NCI-H146 treated with DMSO at 0.1 percent for 48 hours (cell line): ENCODE data around the gene TCF15.
"Not testable (repeated sequence)": the region's sequence is repeated elsewhere in the genome, so short reads cannot be mapped to it uniquely, and the experiment has no call there.

ENCODE experiments used
- DNase-seq: peaks from one replicate; lab custom pipeline; 2025; ENCODE audit not compliant: unreplicated experiment; lab: John Stamatoyannopoulos, UW

The TCF15 gene

DNA sequence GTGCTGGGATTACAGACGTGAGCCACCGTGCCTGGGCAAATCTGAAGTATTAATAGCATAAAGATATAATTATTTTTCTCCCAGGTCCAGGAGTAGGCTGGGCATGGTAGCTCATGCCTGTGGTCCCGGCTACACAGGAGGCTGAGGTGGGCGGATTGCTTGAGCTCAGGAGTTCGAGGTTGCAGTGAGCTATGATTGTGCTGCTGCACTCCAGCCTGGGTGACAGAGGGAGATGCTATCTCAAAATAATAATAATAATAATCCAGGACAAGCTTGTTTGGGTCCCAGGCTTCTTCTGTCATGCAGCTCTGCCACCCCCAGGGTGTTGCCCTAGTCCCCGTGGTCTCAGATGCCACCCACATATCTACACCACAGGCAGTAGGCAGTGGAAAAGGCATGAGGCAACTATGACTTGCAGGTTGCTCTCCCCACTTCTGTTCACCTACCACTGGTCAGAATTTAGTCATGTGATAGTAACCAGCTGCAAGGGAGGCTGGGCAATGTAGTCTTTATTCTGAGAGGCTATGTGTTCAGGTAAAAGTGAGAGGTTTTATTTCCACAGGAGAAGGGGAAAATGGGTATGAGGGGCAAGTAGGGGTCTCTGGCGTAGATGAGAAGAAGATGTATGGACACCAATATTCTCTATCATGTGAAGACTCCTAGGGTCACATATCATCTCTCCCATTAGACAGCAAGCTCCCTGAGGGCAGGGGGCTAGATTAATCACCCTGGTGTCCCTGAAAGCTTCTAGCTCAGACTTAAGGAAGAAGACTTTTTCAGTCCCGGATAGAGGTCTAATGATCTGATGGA lies 25.7 kb downstream of the TCF15 start:
- no peak for DNase-seq

DNA sequence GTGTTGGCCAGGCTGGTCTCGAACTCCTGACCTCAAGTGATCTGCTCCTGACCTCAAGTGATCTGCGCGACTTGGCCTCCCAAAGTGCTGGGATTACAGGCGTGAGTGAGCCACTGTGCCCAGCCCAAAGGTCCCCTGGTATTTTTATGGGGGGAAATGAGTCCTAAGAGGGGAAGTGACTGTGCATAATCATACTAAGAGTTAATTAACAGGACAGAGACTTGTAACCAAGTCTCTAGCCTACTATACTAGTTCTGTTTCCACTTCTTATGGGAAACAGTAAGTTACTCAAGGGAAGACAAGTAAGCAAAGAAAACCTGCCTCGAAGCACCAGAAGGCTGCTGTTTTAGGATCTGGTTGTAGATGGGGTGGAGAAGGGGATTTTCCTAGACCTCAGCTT lies 27.9 kb downstream of the TCF15 start:
- DNase-seq, result no peak

DNA sequence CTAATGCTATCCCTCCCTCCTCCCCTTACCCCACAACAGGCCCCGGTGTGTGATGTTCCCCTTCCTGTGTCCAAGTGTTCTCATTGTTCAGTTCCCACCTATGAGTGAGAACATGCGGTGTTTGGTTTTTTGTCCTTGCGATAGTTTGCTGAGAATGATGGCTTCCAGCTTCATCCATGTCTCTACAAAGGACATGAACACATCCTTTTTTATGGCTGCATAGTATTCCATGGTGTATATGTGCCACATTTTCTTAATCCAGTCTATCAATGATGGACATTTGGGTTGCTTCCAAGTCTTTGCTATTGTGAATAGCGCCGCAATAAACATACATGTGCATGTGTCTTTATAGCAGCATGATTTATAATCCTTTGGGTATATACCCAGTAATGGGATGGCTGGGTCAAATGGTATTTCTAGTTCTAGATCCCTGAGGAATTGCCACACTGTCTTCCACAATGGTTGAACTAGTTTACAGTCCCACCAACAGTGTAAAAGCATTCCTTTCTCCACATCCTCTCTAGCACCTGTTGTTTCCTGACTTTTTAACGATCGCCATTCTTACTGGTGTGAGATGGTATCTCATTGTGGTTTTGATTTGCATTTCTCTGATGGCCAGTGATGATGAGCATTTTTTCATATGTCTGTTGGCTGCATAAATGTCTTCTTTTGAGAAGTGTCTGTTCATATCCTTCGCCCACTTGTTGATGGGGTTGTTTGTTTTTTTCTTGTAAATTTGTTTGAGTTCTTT lies 31.0 kb downstream of the TCF15 start:
- DNase-seq, result not testable (repeated sequence)

DNA sequence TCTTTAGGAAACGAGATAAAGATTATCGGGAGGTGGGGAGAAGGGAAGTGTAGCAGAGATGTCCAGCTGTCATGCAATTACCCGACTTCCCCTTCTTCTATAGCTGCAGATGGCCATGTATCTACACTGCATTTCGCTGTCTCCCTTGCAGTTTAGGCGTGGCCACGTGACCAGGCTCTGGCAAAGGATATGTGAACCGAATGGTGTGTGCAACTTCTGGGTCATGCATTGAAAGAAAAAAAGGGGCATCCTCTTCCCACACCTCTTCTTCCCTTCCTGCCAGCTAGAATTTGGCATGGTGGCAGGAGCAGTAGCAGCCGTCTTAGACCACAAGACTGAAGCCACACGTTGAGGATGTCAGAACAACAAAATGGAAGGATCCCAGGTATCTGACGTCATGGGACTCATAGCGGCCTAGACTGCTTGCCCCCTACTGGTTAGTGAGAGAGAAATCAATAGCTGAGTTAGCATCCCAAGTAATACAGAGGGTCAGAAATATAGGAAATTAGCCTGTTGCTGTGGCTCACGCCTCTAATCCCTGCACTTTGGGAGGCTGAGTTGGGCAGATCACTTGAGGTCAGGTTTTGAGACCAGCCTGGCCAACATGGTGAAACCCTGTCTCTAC lies 32.8 kb downstream of the TCF15 start:
- peak; percentile 68 for DNase-seq

DNA sequence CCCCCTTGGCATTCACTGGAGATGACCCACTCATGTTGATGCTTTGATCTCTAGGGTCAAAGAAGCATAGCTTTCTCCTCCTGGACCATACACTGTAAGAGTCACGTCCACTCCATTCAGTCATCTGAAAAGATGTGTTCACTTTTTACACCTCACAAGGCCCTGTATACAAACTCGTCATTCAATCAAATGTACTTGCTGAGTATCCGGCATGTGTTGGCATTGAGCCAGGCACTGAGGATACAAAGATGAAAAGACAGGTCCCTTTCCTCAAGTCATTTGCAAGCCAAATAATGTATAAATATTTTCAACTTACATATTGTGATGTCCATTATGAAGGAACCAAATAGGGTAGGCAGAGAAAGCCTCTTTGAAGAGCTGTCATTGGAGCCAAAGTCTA lies 34.0 kb downstream of the TCF15 start:
- DNase-seq, result no peak

DNA sequence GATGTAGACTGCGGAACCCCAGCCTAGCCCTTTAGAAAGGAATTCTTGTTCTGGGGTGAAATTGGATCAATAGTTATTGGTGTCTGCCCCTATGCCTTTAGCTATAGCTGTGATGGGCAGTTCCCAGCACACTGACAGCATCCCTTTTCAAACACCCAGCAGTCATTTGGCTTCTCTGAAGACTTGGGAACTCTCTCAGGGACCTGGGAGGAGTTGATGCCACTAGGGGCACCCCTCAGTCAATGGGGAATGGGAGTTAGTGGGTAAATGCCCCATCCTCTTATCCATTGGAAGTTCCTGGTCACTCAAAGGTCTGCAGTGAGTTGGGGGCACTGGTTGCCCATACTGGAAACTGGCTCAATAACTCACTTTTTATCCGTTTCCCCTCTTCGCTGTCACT lies 34.9 kb downstream of the TCF15 start:
- DNase-seq, result no peak

DNA sequence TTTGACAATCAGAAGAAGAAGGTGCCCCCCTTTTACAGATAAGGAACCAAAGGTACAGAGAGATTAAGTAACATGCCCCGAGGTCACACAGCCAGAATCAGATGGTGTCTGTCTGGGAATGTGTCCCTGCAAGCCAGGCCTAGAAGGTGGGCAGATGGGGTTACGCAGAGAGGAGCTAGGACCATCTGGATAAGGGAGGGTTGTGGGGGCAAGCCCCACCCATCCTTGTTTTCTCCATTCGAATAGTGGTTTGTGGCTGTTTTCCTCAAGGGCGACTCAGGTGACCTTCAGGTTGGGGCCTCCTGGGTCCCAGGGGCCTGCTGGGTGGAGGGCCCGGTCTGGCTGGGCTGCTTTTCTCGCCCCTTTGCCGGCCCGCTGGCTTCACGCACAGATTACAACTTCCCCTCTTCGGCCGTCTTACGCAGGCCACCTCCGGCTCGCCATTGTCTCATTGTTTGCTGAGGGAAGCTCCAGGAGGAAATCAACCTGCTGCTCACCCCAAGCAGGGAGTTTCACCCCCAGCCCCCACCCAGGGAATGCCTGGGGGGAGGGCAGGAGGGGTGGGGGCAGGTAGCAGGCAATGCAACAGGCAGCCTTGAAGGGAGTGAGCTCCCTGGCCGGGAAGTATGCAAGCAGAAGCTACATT lies 35.7 kb downstream of the TCF15 start:
- no peak for DNase-seq

DNA sequence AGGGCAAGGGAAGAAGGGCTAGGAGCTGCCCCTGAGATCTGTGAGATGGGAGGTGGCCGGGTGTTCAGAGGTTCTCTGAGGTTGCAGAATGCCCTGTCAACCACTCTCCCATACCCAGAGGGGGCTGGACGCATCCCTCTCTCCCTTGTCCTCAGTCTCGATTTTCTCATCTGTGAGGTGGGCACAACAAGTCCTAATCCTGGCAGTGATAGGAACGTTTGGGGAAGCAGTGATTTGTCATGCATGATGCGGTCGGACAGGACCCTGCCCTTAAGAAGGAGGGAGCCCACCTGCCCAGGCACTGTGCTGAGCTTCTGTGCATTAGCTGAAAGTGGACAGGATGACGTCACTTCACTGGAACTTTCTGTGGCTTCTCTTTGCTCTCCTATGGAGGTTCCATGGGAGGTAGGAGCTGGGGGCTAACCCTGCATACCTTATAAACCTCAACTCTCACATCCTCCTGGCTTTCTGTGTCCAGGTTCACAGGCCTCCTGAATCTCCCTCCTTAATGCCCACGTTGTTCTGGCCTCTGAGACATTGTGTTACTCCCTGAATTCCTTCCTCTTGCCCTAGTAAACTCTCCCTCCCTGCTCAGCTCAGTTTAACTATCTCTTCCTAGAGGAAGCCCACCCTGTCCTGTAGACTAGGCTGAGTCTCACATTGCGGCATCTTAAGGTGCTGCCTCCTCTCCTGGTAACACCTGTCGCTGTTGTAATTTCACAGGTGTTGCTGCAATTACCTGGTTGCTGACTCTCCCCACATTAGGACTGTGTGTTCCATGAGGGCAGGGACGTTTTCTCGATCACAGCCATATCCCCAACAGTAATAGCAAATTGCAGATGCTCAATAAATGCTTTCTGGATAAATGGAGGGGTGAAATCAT lies 36.5 kb downstream of the TCF15 start:
- DNase-seq, result no peak

DNA sequence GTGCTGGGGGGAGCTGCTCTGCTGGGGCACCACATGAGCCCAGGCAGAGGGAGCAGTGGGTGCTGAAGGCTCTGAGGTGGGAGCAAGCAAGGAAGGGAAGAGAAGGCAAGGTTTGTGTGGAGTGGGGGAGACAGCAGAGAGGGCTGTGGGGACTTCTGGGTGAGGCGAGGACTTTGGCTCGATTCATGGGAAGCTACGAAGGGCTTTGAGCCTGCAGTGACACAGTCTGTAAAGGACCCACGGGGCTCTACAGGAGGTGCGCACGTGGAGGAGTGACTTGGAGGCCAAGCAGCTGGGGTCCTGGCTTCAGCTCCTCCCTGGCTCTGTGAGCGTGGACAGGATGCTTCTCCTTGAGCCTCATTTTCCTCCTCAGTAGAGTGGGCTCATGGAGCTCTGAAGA lies 37.4 kb downstream of the TCF15 start:
- no peak for DNase-seq

DNA sequence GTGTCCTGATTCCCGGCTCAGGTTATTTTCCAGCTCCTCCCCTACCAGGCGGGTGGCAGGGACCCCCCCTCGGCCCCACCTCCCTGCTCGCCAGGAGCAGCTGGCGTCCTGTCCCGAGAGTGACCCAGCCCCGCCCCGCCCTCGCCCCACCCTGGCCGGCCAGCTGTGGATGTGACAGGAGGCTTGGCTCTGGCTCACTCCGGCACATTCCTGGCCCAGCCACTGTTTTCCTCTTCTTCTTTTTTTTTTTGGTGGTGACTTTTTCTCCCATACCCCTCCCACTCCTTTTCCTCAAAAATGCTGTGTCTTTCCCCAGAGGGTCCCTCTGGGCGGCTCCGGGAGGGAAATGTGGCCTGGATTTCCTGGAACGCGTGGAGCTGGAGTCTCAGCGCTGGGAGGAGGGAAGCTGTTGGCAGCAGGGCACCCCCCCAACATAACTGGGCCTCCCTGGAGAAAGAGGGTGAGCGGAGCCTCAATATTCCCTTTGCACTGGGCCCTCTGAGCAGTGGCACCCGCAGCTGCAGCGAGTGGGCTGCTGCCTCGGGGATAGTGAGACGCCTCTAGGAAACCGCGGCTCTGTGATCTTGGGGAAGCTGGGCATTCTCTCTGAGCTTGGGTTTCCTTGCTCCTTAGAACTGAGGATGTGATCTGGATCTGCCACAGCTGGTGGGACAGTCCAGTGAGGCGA lies 38.2 kb downstream of the TCF15 start:
- no peak for DNase-seq

DNA sequence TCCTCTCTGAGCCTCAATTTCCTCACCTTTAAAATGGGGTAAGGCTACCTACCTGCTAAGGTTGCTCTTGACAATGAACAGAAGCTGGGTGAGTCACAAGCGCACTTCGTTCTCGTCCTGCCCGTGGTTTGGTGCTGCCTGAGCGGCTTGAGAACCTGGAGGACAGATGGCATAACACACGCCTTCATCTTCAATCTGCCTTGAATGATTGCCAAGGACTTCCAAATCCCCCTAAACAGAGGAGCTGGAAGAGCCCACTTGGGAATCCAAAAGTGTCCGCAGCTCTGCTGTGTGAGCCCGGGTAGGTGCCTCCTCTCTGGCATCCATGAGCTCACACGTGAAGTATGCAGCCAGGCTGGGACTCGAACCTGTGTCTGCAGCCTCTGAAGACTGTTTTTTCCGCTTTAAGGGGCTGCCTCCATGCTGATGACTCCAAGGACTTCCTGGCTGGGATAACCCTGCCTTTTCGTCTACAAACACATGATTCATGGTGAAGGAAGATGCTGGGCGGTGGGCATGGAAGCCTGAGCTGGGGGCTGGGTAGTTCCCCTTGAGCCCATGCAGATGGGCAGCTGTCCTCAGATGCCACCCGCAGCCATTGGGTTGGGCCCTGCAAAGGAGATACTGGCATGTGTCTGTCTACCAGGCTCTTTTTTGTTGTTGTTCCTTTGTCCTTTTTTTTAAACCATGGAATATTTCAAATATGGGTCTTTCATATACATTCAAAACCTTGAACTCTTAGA lies 41.3 kb downstream of the TCF15 start:
- no peak for DNase-seq

DNA sequence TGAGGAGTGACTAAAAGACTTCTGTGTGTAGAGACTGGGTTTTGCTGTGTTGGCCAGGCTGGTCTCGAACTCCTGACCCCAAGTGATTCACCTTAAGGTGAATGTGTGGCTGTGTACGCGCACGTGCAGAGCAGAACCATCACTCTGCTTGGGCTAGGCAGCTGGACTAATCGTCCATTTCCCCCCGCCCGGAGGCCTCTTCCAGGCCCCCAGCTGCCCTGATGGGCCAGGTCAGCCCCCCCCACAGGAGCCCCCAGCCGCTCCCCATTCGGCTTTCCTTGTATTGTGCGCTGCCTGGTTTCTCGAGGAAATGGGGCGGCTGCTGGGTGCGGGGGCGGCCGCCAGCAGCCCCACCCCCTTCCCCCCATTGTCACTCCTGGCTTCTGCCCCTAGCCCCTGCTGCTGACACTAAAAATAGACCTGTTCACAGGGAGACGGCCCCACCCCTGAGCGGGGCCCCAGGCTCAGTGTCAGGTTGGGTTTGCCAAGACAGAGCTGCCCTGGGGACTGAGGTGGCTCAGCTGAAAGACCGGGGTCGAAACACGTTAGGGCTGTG lies 41.9 kb downstream of the TCF15 start:
- no peak for DNase-seq

DNA sequence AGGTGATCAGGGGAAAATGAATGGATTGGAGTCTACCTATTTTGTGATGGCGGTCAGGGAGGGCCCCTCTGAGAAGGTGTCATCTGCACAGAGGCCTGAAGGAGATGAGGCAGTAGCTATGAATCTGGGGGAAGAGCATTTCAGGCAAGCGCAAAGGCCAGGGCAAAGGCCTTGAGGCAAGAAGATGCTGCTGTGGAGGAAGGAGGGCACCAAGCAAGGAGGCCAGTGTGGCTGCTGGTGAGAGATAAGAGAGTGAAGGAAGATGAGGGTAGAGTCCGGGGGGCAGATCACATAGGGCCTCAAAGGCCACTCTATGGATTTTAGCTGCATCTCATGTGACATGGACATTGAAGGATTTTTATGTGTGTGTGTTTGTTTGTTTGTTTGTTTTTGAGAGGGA lies 45.9 kb downstream of the TCF15 start:
- no peak for DNase-seq

DNA sequence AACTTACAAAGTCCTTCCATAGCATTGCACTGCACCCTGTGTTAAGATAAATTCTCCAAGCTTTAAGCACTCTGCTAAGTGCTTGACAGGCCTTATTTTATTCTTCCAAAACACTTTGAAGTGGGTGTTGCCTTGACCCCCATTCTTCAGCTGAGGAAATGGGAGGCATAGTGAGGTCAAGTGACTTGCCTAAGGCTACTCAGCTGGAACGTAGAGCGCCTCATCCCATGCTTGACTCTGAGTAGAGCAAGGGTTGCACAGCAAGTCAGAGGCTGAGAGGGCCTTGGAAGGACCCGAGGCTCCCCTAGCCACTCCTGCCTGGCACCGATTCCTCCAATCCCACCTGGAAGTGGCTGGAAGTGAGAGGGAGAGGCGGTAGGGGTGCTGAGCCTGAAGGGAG lies 46.9 kb downstream of the TCF15 start:
- DNase-seq, result no peak

DNA sequence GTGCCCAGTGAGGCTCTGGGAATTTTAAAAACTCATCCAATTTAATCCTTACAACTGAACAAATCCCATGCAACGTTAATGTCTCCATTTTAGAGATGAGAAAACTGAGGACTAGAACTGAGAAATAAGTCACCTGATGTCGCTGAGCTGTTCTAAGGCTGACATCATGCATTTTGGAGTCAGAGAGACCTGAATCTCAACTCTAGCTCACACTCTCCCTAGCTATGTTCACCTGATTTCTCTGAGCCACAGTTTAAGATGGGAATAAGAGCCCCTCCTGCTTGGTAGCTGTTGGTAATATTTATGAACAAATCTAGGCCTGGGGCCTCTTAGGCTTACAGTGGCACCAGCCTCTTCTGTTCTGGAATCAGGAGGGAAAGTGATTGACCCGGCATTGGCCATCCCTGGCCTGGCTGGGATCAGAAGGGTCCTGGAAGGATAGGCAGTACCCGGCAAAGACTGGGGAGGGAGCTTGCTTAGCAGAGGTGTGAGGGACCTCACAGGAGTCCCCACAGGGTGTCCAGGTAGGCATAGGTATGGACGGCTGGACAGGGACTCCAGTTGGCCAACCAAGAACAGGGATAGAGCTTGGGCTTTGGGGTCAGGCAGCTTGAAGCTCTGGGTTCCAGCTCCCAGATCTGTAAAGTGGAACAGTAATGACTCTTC lies 47.7 kb downstream of the TCF15 start:
- DNase-seq, result no peak

DNA sequence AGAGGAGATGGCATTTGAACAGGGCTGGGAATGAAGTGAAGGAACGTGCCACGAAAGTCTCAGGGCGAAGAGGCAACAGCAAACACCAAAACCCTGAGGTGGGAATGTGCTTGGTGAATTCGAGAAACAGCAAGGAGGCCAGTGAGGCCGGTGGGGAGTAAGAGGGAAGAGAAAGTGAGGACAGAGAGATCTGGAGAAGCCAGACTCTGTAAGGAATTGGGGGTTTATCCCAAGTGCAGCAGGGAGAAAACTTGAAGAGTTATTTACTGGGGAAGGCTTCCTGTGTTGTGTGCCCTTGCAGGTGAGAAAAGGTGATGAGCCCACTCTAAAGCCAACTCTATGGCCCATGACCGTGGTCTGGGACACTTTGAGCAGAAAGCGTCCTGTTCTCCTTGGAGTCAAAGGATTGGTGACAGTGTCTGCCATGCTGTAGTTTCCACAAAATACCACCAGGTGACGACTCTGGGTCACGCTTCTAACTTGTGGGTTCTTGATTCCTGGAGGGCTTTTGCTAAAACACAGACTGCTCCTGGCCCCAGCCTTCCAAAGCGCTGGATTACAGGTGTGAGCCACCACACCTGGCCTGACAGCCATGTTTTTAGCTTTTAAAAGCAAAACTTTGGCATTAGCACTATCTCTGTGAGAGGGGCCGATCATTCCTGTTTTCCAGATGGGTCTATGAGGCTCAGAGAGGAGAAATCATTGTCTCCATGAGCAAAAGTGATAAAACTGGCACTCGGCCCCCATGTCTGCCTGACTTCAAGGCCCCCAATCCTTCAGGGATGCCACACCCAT lies 48.5 kb downstream of the TCF15 start:
- DNase-seq, result peak; percentile 62

DNA sequence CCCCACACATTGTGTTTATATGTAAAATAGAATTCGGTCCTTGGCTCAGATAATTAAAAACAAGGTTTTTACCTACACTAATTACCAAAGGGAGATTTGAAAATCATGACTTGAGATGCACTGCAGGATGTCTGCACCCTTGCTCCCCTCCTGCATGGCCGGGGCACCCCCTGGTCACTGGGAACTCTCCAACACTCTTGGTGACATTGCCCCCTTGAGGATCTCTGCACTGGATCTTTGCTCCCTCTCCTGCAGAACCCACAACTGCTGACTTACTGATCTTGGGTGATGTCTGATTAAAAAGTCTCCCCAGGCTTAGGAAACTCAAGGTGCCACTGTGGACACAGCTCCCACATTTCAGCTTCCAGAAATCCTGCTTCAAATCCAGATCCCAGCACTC lies 49.4 kb downstream of the TCF15 start:
- no peak for DNase-seq

DNA sequence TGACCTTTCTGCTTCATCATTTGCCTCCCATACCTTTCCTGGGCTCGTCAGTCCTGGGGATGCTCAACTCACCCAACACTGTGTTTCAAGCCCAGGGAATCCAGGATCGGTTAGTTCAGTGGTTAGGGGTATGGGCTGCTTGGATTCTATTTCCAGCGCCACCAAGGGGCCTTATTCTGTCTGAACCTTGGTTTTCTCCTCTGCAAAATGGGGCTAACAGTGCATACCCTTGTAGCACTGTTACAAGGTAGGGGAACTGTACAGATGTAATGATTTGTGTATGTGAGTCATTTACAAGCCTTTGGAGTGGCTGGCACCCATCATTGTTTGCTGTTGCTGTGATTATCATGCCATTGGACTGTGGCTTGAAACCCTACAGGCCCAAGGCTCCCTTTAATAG lies 52.0 kb downstream of the TCF15 start:
- no peak for DNase-seq
